HUDEP-2 (cell line): Measurements from ENCODE around the gene CAVIN3.

Experiments
- DNase-seq, 76 experiments: peaks; one replicate each; lab custom pipeline; 2025; ENCODE audit not compliant: unreplicated experiment in 76 of 76; lab: John Stamatoyannopoulos, UW

CAVIN3 gene, protein sequence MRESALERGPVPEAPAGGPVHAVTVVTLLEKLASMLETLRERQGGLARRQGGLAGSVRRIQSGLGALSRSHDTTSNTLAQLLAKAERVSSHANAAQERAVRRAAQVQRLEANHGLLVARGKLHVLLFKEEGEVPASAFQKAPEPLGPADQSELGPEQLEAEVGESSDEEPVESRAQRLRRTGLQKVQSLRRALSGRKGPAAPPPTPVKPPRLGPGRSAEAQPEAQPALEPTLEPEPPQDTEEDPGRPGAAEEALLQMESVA

DNA sequence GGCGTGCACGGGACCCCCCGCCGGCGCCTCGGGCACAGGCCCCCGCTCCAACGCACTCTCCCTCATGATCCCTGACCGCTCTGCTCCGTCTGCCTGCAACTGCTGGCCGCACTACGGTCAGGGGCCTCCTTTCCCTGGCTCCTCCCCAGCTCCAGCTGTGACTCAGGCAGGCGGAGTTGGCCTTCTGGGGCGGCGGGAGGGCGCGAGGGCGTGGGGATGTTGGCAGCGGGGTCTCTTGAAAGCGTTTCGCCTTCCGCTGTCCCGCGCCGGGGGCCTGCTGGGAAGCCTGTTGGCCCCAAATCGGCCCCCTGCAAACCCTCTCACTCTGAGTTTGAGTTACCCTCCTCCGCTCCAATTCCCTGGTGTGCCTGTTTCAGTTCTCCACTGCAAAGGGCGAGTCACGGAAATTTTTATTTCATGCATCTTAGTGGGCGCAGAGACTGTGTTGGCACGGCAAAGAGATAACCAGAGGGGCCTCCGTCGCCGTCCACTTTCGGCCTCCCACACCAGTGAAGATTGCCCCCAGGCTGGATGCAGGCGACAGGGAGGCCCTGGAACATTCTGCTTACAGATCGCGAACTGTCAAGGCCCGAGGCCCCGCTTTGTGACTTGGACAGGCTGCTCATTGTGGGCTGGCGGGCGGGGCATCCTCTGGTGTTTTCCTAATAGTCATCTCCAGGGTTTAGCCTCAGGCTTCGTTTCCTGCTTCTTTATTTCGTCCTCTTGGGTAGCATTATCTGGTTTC lies at the start of gene CAVIN3:
CAVIN3 (minus strand) TSS at position 91 of the 745 bp plus-strand sequence; CDS start at position 66, 25 bp downstream.
- peak in 5 of 76 experiments; percentile 8 to 22 (median 19) for DNase-seq

DNA sequence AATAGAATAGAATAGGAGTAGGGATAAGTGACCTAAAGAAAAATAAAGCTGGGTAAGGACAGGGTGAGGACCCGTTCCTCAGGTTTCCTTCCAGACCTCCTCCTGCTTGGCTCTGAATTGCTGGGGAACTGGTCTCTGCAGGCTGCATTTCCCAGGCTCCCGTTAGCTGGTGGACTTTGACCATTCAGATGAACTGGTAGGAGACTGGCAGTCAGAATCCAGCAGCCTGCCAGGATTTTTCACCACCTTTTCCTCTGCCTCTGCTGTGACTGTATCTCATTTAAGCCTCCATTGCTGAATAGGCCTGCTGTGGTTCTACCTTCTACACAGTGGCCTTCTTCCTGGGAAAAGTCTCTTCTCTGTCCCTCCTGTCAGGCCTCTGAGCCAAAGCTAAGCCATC lies 45.4 kb upstream of the CAVIN3 start:
- no peak for DNase-seq

DNA sequence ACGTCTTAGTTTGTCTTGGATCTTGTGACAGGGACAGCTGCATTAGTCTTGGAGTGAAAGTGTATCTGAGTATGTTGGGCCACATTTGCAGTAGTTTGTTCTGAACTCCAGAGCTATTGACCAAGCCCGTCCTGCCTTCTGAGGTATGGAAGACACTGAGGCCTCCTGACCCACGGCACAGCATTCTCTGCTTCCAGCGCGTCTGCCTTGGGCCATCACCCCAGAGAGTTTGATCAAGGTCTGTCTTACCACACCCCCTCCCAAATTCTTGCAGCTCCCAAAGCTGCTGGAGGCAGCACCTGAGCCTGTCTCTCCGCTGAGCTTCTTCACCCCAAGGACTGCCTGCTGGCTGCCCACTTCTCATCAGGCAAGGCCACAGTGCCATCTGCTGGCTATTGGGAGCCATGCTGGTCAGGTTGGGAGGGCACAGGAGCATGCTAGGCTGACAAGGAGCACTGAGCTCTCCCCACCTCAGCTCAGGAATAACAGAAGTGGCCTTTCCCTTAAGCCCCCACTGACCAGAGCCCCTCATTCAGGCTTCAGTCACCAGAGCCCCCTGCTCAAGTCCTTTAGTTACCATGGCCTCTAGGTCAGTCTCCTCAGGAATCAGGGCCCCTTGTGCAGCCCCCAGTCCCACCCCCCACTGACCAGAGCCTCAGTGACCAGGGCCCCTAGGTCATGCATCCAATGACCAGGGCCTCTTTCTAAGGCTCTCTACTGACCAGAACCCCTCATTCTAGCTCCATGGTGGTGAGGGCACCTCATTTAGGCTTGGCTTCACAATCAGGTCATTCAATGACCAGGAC lies 42.8 kb upstream of the CAVIN3 start:
- peak in 63 of 76 experiments; percentile 6 to 79 (median 40) for DNase-seq

DNA sequence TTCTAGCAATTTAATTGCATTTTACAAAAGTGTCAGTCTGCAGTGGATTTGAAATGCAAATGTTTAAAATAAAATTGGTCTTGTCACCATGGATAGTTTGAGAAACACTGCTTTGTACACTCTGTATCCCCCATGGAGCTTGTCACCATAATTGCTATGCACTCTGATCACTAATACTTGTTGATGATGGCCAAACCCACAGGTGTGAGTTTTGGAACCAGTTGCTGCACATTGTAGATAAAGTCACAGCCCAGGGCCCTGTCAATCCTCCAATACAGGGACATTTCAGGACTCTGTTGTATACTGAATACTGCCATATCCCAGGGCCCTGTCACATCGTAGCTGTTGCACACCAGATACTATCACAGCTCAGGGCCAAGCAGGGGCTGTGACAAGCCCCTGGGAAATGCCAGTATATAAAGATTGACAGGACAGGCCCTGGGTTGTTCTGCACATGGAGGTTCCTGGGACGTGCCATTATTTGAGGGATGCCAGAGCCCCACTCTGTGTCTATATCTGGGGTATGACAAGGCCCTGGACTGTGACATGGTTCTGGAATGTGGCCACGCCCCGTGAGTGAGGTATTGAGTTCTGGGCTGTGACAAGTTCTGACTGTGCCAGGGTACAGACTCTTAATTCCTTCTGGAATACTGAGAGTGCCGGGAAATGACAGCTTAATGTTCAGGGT lies 42.0 kb upstream of the CAVIN3 start:
- no peak for DNase-seq

DNA sequence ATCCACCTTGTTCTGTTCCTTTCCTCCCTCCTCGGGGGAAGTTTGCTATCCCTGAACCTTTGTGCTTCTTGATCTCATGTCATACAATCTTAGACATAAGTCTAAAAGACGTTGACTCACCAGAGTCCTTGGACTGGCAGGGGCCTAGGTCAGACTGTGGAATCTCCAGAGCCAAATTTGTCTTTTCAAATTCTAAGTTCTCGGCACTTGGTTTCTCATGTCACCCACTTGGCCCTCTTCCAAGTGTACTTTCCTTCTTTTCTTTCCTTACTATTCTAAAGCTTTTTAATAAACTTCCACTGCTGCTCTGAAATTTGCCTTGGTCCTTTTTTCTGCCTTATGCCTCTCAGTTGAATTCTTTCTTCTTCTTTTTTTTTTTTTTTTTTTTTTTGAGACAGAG lies 39.9 kb upstream of the CAVIN3 start:
- no peak for DNase-seq

DNA sequence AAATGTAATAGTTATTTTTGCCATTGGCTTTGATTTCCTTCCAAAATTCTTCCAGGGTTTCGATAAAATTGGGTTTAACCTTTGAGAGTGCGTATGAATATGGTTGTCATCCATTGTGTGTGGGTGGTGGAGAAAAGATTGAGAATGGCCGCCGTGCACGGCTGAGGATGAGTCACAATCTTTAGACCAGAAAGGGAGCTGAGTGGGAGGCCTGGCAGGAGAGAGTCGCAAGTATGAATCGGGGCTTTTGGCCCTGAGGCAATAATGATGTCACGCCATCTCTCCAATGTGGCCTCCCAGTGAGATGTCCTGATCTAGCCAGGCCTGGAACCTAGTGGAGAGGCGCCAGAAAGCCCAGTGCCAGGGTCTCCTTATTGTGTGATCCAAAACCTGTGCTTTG lies 36.9 kb upstream of the CAVIN3 start:
- DNase-seq: peak in 16 of 76 experiments; percentile 1 to 70 (median 10)

DNA sequence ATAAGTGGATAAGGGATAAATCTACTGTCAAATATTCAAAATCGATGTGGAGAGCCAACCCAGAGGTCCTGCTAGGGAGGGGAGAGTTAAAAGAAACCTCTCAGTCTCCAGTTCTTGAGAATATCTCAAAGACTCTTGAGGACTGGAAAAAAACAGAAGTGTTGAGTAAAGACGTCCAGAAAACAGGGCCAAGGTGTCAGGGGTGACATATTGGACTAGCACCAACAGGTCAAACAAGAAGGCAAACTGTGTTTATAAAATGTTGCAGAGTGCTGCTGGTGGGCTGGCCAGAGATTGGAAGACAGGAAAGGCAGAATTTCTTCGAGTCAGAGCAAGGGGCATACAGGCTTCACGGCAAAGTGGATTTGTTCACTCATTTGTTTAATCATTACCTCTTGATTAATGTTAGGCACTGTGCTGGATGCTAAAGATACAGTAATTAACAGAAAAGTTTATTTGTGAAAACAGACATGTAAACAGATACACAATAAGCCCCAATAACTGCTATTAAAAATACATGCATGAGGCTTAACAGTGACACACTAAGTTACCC lies 36.3 kb upstream of the CAVIN3 start:
- DNase-seq: no peak

DNA sequence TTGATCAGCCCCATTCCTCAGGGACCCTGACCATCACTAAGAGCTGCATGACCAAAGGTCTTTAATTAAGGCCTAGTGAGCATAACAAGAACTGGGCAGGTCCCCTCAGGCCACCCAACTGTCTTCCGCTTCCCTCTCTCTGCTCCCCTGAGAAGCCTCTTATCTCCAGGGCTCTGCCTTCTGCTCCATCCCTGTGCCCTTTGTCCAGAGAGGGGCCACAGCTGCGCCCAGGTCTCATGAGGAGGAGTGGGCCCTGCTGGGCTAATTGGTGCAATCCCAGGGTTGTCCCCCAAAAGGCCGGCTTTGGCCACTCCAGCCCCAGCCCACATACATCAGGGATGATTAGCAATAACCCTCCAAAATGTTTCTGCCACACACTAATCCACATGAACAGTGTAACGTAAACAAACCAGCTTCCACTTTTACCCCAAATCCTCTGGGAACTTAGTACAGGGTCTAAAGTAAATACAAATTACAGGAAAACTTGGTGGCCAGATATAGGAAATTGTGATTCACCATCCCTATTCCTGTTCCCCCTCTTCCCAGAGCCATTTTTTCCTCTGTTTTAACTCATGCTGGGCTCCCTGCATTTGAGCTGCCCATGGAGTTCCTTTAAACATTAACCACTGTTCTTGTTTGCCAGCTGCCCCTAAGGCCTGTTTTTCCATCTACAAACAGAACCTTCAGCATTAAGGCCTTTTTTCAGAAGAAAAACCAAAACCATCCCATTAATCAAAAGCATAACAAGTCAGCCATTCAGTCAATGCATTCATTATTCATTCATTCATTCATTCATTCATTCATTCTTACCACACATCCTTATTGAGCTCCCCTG lies 34.6 kb upstream of the CAVIN3 start:
- no peak for DNase-seq

DNA sequence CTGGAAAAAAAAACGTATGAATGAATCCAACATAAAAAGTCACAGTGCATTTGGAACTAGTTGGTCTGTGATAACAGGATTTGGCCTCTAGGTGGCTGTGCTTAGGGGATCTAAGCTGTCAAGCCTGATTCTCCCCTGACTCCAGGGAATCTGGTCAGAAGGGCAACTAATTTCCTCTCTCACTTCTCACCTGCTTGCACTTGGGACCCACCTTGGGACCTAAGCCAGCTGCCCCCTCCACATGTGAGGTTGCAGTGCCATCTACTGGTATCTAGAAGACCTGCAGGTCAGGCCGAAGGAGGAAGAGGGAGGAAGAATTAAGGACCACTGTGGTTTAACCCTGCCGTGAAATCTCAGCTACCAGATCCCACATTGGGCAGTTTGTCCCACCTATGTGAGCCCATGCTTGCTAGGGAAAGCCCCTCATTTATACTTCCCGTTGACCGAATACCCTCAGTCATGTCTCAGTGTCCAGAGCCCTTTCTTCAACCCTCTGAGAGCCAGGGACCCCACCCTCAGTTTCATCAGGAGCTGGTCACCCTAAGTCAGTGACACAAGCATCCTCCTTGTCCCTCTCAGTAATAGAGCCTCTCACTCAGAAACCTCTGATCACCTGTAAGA lies 33.2 kb upstream of the CAVIN3 start:
- peak in 25 of 76 experiments; percentile 2 to 27 (median 10) for DNase-seq

DNA sequence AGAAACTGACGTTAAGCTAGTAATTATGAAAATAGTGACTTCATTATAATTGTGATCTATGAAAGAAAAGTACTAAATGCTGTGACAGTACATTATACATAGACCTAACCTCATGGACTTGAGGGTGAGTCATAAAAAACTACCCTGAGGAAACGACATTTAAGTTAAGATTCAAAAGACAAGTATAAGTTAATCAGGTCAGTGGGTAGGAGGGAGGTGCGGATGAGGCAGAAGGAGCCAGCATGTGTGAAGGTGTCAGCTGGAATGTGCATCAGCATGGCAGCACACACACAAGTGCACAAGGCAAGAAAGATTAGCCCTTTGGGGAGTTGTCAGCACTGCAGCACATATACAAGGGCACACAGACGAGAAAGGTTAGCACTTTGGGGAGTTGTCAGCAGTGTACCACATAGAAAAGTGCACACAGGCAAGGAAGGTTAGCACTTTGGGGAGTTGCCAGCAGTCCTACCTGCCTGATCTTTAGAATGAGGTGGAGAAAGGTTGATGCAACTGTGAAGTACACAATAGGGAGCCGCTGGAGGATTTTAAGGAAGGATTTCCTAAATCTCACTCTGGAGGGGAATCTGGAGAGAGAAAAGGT lies 31.6 kb upstream of the CAVIN3 start:
- DNase-seq: no peak

DNA sequence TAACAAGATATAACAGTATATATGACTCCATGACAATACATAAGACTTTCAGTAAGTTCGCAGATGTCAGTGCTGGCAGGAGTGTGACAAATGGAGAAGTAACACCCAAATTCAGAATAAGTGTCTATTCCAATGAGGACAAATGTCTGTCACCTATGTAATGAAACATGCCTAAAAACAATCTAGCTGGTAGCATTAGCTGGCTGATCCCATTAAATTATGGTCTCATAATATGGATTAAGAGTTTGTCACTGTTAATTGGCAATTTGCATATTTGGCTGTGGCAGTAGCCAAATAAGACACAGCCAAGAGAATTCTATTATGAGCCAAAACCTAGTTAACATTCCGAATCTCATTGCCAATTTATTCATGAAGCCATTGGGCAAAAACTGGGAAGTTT lies 30.2 kb upstream of the CAVIN3 start:
- no peak for DNase-seq

DNA sequence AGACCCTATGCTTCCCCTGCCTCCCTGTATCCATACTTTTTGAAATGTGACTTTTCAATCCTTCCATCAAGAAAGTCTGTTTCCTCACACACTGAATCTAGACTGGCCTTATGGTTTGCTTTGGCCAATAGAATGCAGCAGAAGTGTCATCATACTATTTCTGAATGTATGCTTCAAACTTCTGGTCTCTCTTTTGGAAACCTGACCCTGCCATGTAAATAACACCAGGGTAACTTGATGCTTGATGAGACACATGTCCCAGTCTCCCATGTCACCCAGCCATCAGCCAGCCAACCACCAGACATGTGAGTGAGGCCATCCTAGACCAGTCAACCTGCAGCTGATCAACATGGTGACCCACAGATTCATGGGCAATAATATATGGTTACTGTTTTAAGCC lies 29.7 kb upstream of the CAVIN3 start:
- DNase-seq: no peak

DNA sequence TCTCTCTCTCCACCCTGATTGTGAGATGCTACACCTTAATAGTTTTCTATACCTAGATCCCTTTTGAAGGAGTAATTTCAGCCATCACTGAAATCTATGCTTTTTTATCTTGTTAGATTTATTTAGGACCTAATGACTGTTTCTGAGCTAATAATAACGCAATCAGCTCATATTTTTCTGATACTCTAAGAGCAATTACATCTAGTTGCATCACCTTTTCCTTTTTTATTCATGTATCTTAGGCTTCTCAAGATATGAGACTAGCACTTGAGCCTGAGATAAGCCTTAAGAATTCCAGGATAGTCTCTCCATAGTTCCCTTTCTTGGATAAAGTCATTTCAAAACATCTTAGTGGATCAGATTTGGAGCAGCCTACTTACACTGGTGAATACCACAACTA lies 25.1 kb upstream of the CAVIN3 start:
- no peak for DNase-seq

DNA sequence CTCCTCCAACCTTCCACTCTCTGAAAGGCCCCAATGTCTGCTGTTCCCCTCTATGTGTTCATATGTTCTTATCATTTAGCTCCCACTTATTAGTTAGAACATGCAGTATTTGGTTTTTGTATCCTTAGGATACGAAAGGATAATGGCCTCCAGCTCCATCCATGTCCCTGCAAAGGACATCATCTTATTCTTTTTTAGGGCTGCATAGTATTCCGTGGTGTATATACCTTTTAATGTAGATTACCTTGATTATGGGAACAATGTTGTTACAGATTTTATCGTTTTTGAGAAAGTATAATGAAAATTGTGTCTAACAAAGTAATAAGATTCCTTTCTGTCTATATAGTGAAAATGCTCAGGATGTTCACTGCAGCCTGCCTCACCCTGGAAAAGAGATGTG lies 16.0 kb upstream of the CAVIN3 start:
- DNase-seq: no peak

DNA sequence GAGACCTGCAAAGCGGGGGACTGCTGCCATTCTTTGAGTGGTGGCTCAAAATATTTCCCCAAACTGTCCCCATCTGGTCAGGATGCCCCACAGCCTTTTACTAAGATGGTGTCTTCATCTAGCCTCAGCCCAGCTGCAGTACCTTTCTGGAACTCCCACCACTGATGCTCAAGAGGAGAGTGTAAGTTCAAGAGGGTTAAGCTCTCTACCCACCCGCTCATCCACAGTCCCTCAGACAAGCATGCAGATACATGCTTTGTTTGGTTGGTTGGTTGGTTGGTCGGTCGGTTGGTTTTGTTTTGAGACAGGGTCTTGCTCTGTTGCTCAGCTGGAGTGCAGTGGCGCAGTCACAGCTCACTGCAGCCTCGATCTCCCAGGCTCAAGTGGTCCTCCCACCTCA lies 14.5 kb upstream of the CAVIN3 start:
- DNase-seq: no peak

DNA sequence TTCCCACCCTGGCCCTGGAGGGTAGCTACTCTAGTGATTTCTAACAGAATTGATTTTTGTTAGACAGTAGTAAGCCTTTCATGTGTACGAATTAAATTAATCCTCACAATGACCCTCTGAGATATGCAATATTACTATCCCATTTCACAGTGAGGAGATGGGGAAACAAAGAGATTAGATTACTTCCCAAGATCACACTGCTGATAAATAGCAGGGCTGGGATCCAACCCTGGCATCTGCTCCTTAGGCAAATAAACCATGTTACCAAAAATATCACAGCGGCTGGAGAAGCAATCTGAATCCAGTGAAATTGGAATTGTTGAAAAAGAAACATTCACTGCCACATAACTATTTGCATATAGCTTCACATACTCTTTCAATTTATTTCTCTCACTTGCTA lies 12.8 kb upstream of the CAVIN3 start:
- DNase-seq: no peak

DNA sequence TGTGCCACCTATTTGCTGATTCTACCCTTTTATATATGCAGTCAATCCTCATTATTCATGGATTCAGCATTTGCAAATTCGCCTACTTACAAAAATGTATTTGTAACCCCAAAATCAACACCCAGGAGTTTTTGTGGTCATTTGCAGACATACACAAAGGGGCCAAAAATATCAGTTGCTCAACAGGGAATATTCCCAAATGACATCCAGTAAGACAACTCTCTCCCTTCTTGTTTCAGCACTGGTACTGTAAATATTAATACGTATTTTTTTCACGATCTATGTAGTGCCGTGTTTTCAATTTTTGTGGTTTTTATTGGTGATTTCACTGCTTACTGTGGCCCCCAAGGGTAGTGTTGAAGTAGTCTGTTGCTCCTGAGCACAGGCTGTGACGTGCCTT lies 11.8 kb upstream of the CAVIN3 start:
- no peak for DNase-seq

DNA sequence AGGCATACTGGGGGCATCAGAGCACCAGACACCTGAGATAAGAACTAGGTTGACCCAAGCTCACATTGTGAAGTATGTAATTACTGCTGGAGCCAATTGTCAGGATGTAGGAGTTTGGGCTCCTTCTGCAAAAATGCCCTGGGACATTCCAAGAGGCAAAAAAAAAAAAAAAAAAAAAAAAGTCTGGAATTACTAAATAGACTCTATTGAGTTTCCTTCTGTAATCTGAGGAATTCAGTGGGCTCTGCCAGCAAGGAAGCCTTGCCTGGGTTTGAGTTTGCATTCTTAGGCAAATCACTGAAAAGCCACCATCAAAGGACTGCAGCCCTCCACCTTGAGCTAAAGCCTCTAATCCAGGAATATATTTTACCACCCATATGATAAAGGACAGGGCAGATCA lies 8.0 kb upstream of the CAVIN3 start:
- no peak for DNase-seq

DNA sequence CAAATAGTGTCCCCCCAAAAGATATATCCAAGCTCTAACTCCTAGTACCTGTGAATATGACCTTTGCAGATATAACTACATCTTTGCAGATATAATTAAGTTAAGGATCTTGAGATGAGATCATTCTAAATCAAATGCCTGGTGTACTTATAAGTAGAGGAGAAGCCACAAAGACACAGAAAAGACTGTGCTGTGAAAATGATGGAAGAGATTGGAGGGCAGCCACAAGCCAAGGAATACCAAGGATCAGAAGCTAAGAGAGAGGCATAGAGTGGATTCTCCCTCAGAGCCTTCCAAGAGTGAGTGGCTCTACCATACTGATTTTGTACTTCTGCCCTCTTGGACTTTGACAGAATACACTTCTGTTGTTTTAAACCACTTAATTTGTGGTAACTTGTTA lies 7.5 kb upstream of the CAVIN3 start:
- DNase-seq: no peak
